NOMO-1 treated with dmso at 0.1 percent for 144 hours (cell line): Measurements from ENCODE around the gene SPANXN4.

ENCODE experiments used
- DNase-seq: peaks from one replicate; lab custom pipeline; 2025; ENCODE audit not compliant: unreplicated experiment; lab: John Stamatoyannopoulos, UW

Gene SPANXN4

GRCh38 chrX:143025628-143026027, at the start of gene SPANXN4:
TSS of gene SPANXN4 (plus strand) at chrX:143025928. CDS start at chrX:143026015, 87 bp downstream.
- no peak for DNase-seq

- DNase-seq = peak; percentile 70
These were observed 48.4 kb upstream of the SPANXN4 start for GRCh38 chrX:142977128-142977914.

GRCh38 chrX:142978130-142978684, 47.5 kb upstream of the SPANXN4 start:
- DNase-seq = no peak

GRCh38 chrX:142982679-142983078, 43.0 kb upstream of the SPANXN4 start:
- DNase-seq = no peak

- no peak for DNase-seq
These were observed 30.7 kb upstream of the SPANXN4 start for GRCh38 chrX:142994988-142995387.

GRCh38 chrX:142998447-142999198, 27.1 kb upstream of the SPANXN4 start:
- no peak for DNase-seq

- DNase-seq = peak; percentile 29
These were observed 26.5 kb upstream of the SPANXN4 start for GRCh38 chrX:142999199-142999701.

GRCh38 chrX:143002206-143002605, 23.5 kb upstream of the SPANXN4 start:
- DNase-seq = no peak

- DNase-seq = no peak
These were observed 8.5 kb upstream of the SPANXN4 start for GRCh38 chrX:143017272-143017671.

GRCh38 chrX:143027275-143027674, 1.5 kb downstream of the SPANXN4 start:
- no peak for DNase-seq

GRCh38 chrX:143047511-143047910, 21.8 kb downstream of the SPANXN4 start:
- DNase-seq = no peak

GRCh38 chrX:143058120-143058519, 32.4 kb downstream of the SPANXN4 start:
- DNase-seq = no peak

GRCh38 chrX:143081231-143081630, 55.5 kb downstream of the SPANXN4 start:
- DNase-seq = no peak

GRCh38 chrX:143082537-143082936, 56.8 kb downstream of the SPANXN4 start:
- DNase-seq = no peak
